ENCODE measurements around the gene HCCS. TPM values are rescaled to one million over a fixed set of nuclear protein-coding genes. Genes with fewer than 3 reads are reported as not detected.

The HCCS gene
- polyA plus RNA-seq, 12 donors, result 21.4 to 31.4 (median 29.7) TPM; not detected in 1

Other genes starting within 250 kb of the HCCS start
- gene AMELX, start 182.1 kb downstream of the HCCS start, polyA plus RNA-seq (ENCODE audit: insufficient read length in 12 of 12), result not detected

Data from muscle of arm (tissue), 12 donors.